ENCODE data around the gene LRPPRC.

DNA sequence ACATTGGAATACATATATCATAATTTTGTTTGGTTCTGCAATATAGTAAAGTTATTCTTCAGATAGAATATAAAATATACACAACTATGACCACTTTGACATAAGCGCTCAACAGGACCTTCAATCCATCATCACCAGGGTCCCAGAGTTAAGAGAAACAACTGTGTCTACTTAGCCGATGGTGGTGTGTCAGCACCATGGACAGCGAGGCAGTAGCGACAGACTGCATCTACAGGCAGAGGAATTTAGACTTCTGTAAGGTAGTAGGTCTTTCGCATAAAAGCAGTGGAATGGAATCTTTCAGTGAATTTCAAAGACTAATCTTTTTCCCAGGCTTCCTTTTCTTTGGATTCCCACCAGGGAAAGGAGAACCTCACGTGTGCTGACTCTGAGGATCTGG, 20.5 kb upstream of the LRPPRC start:
- TF ChIP-seq, protein P1, sequence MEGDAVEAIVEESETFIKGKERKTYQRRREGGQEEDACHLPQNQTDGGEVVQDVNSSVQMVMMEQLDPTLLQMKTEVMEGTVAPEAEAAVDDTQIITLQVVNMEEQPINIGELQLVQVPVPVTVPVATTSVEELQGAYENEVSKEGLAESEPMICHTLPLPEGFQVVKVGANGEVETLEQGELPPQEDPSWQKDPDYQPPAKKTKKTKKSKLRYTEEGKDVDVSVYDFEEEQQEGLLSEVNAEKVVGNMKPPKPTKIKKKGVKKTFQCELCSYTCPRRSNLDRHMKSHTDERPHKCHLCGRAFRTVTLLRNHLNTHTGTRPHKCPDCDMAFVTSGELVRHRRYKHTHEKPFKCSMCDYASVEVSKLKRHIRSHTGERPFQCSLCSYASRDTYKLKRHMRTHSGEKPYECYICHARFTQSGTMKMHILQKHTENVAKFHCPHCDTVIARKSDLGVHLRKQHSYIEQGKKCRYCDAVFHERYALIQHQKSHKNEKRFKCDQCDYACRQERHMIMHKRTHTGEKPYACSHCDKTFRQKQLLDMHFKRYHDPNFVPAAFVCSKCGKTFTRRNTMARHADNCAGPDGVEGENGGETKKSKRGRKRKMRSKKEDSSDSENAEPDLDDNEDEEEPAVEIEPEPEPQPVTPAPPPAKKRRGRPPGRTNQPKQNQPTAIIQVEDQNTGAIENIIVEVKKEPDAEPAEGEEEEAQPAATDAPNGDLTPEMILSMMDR (IDR thresholded peaks at IDR 0.05; ENCODE audit: insufficient read depth, low read length), result no peak
- TF ChIP-seq POLR2AphosphoS5 (IDR thresholded peaks at IDR 0.05; ENCODE audit: low read depth), result no peak
- TF ChIP-seq, protein P2, sequence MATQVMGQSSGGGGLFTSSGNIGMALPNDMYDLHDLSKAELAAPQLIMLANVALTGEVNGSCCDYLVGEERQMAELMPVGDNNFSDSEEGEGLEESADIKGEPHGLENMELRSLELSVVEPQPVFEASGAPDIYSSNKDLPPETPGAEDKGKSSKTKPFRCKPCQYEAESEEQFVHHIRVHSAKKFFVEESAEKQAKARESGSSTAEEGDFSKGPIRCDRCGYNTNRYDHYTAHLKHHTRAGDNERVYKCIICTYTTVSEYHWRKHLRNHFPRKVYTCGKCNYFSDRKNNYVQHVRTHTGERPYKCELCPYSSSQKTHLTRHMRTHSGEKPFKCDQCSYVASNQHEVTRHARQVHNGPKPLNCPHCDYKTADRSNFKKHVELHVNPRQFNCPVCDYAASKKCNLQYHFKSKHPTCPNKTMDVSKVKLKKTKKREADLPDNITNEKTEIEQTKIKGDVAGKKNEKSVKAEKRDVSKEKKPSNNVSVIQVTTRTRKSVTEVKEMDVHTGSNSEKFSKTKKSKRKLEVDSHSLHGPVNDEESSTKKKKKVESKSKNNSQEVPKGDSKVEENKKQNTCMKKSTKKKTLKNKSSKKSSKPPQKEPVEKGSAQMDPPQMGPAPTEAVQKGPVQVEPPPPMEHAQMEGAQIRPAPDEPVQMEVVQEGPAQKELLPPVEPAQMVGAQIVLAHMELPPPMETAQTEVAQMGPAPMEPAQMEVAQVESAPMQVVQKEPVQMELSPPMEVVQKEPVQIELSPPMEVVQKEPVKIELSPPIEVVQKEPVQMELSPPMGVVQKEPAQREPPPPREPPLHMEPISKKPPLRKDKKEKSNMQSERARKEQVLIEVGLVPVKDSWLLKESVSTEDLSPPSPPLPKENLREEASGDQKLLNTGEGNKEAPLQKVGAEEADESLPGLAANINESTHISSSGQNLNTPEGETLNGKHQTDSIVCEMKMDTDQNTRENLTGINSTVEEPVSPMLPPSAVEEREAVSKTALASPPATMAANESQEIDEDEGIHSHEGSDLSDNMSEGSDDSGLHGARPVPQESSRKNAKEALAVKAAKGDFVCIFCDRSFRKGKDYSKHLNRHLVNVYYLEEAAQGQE (IDR thresholded peaks at IDR 0.05; ENCODE audit: insufficient replicate concordance, low read depth), result peak; percentile 99
